ENCODE data around the gene REXO1. TPM values are rescaled to one million over a fixed set of nuclear protein-coding genes. Genes with fewer than 3 reads are reported as not detected.

REXO1 gene
- total and polyA plus RNA-seq, 2 donors (not counting 1 experiment from before 2014, with no cell fraction given) = 72.6 to 898 TPM

DNA sequence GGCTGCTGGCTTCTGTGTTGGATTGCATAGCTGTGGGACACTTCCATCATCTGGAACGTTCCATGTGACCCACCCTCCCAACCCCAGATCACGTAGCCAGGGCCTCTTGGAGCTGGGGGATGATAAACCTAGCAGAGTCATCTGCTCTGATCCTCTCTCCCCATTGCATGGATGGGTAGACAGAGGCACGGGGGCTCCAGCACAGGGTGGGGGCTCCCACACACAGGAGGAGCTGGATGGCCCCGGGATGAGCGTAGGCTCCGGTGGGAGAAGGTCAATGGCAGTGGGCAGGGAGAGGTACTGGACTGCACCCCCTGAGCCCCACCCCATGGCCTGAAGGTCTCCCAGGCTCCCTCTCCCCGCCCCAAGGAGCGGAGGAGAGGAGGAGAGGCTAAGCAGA is 61.6 kb downstream of the REXO1 start:
- H3K4me1 ChIP-seq (ENCODE audit: control insufficient read depth in 2 of 2, insufficient read depth in 2 of 2, low read length in 2 of 2) = peaks cover 0 to 3% of the 10 kb centered on the region in 2 donors
- H3K4me3 ChIP-seq (ENCODE audit: control extremely low read depth in 1 of 5, extremely low read depth in 1 of 5, insufficient read depth in 1 of 5, low read depth in 2 of 5, low read length in 4 of 5) = no peak overlapping the region
- H3K9me3 ChIP-seq (ENCODE audit: control extremely low read depth in 1 of 3, control insufficient read depth in 2 of 3, insufficient read depth in 1 of 3, low read length in 2 of 3) = peaks cover 0 to 34% (median 7%) of the 10 kb centered on the region in 3 donors
- intact Hi-C loops (cut with micrococcal nuclease) = no loop called here
- H3K27ac ChIP-seq (ENCODE audit: low read length in 2 of 2) = no peak overlapping the region
- 96% methylated on average over 6 of the region's 8 CpGs for WGBS (ENCODE audit: insufficient coverage)
- Mint-ChIP-seq H3K4me3 (no peak overlapping the region), H3K9me3 (ENCODE audit: insufficient read depth) (no peaks in the 10 kb centered on the region), H3K27ac (no peak overlapping the region), H3K4me1 (peaks cover 5% of the 10 kb centered on the region), H3K27me3 (peaks cover 18% of the 10 kb centered on the region)
- CTCF ChIA-PET = interaction anchor here (1.5 to 2.0 kb wide), 4 partner anchors 9 to 114 kb away, joined by 3 to 7 read pairs (median 4); no protein-coding TSS in a partner anchor
- no peak overlapping the region for H3K9ac ChIP-seq (ENCODE audit: low read length)
- ATAC-seq (ENCODE audit: low read depth) (no peak), DNase-seq (no peak)
- no peaks in the 10 kb centered on the region for H4K20me1 ChIP-seq (ENCODE audit: control insufficient read depth, insufficient read depth, low read length, poor library complexity, severe bottlenecking)
- H3K79me2 ChIP-seq (ENCODE audit: control insufficient read depth, insufficient read depth, low read length) = no peaks in the 10 kb centered on the region
- H2AFZ ChIP-seq (ENCODE audit: insufficient read depth, low read depth, low read length, poor library complexity, severe bottlenecking) = no peak overlapping the region
- H3K36me3 ChIP-seq (replicated peaks in 1 of 2; ENCODE audit: control extremely low read depth in 1 of 2, control insufficient read depth in 1 of 2, extremely low read depth in 1 of 2, insufficient read depth in 2 of 2, low read length in 1 of 2) = no peaks in the 10 kb centered on the region
- H3K4me2 ChIP-seq (replicated peaks; ENCODE audit: low read depth, low read length, poor library complexity, severe bottlenecking) = no peak overlapping the region
- no peak for TF ChIP-seq EZH2 (IDR thresholded peaks at IDR 0.05; ENCODE audit: borderline replicate concordance, insufficient read depth, low read depth, low read length, poor library complexity, severe bottlenecking)
- TF ChIP-seq, protein P1, sequence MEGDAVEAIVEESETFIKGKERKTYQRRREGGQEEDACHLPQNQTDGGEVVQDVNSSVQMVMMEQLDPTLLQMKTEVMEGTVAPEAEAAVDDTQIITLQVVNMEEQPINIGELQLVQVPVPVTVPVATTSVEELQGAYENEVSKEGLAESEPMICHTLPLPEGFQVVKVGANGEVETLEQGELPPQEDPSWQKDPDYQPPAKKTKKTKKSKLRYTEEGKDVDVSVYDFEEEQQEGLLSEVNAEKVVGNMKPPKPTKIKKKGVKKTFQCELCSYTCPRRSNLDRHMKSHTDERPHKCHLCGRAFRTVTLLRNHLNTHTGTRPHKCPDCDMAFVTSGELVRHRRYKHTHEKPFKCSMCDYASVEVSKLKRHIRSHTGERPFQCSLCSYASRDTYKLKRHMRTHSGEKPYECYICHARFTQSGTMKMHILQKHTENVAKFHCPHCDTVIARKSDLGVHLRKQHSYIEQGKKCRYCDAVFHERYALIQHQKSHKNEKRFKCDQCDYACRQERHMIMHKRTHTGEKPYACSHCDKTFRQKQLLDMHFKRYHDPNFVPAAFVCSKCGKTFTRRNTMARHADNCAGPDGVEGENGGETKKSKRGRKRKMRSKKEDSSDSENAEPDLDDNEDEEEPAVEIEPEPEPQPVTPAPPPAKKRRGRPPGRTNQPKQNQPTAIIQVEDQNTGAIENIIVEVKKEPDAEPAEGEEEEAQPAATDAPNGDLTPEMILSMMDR (IDR thresholded peaks at IDR 0.05) = no peak
- POLR2A ChIA-PET = no interaction called here
- peaks cover 0 to 40% (median 6%) of the 10 kb centered on the region in 4 experiments for H3K27me3 ChIP-seq (replicated peaks in 1 of 4; ENCODE audit: control extremely low read depth in 1 of 4, control insufficient read depth in 3 of 4, insufficient read depth in 4 of 4, low read length in 3 of 4)

DNA sequence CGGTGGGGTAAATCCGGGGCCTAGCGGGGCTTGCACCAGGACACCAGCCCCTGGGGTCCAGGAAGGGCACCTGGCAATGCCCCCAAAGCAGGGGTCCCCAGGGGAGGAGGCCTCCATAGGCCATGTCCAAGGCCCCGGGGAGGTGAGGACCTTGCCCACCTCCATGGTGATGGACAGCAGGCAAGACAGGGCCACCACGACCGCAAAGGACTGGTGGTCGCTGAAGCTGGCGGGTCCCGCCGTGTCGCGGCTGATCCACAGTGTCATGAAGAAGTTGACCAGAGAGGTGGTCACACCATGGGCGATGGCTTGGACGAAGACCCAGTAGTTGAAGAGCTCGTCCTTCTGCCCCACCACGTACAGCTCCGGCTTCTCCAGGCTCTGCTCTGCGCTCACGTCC is 63.0 kb downstream of the REXO1 start:
- H3K4me3 Mint-ChIP-seq = no peak overlapping the region
- H3K9ac ChIP-seq (ENCODE audit: low read length) = no peak overlapping the region
- no peaks in the 10 kb centered on the region for H3K79me2 ChIP-seq (ENCODE audit: control insufficient read depth, insufficient read depth, low read length)
- peaks cover 0 to 3% of the 10 kb centered on the region in 2 donors for H3K4me1 ChIP-seq (ENCODE audit: control insufficient read depth in 2 of 2, insufficient read depth in 2 of 2, low read length in 2 of 2)
- H3K9me3 Mint-ChIP-seq (ENCODE audit: insufficient read depth) = no peaks in the 10 kb centered on the region
- no peak overlapping the region for H3K27ac Mint-ChIP-seq
- H3K27me3 ChIP-seq (replicated peaks in 1 of 4; ENCODE audit: control extremely low read depth in 1 of 4, control insufficient read depth in 3 of 4, insufficient read depth in 4 of 4, low read length in 3 of 4) = peaks cover 0 to 42% (median 11%) of the 10 kb centered on the region in 4 experiments
- no peaks in the 10 kb centered on the region for H3K36me3 ChIP-seq (replicated peaks in 1 of 2; ENCODE audit: control extremely low read depth in 1 of 2, control insufficient read depth in 1 of 2, extremely low read depth in 1 of 2, insufficient read depth in 2 of 2, low read length in 1 of 2)
- H4K20me1 ChIP-seq (ENCODE audit: control insufficient read depth, insufficient read depth, low read length, poor library complexity, severe bottlenecking) = no peaks in the 10 kb centered on the region
- intact Hi-C loops (cut with micrococcal nuclease) = no loop called here
- peaks cover 5% of the 10 kb centered on the region for H3K4me1 Mint-ChIP-seq
- POLR2A ChIA-PET = interaction anchor here (0.5 kb wide), 1 partner anchor 41 kb away, joined by 3 read pairs; no protein-coding TSS in a partner anchor
- no peak for DNase-seq
- no peak overlapping the region for H3K4me3 ChIP-seq (ENCODE audit: control extremely low read depth in 1 of 5, extremely low read depth in 1 of 5, insufficient read depth in 1 of 5, low read depth in 2 of 5, low read length in 4 of 5)
- WGBS (ENCODE audit: insufficient coverage) = 94% methylated on average over 15 of the region's 19 CpGs
- H3K4me2 ChIP-seq (replicated peaks; ENCODE audit: low read depth, low read length, poor library complexity, severe bottlenecking) = no peak overlapping the region
- no peak for ATAC-seq (ENCODE audit: low read depth)
- peaks cover 29% of the 10 kb centered on the region for H3K27me3 Mint-ChIP-seq
- TF ChIP-seq, protein P1 (IDR thresholded peaks at IDR 0.05) = no peak
- TF ChIP-seq EZH2 (IDR thresholded peaks at IDR 0.05; ENCODE audit: borderline replicate concordance, insufficient read depth, low read depth, low read length, poor library complexity, severe bottlenecking) = no peak
- H3K9me3 ChIP-seq (ENCODE audit: control extremely low read depth in 1 of 3, control insufficient read depth in 2 of 3, insufficient read depth in 1 of 3, low read length in 2 of 3) = peaks cover 0 to 39% (median 10%) of the 10 kb centered on the region in 3 donors
- H2AFZ ChIP-seq (ENCODE audit: insufficient read depth, low read depth, low read length, poor library complexity, severe bottlenecking) = no peak overlapping the region
- H3K27ac ChIP-seq (ENCODE audit: low read length in 2 of 2) = no peak overlapping the region
- CTCF ChIA-PET = interaction anchor here (0.6 to 2.0 kb wide), 4 partner anchors 12 to 162 kb away, joined by 3 to 7 read pairs (median 4); no protein-coding TSS in a partner anchor
